Breast epithelium (tissue), 3 donors: Measurements from ENCODE around the gene RELB.

Experiments
- CTCF ChIP-seq, 3 donors: fragments of 450-650 bp; IDR thresholded peaks; one replicate each; pipeline ENCODE4 v1.5.1; 2016 to 2017; ENCODE audit warnings: antibody characterized with exemption in 3 of 3, mild to moderate bottlenecking in 3 of 3, moderate library complexity in 3 of 3
- POLR2A ChIP-seq: fragments of 450-650 bp; IDR thresholded peaks from one replicate; pipeline ENCODE4 v1.6.1; 2016; ENCODE audit warnings: antibody characterized with exemption, mild to moderate bottlenecking, moderate library complexity
- POLR2AphosphoS5 ChIP-seq, 3 donors: sonication (generic); formaldehyde crosslinking; IDR thresholded peaks; one replicate each; pipeline ENCODE4 v1.6.1; 2017; ENCODE audit warnings: antibody characterized with exemption in 3 of 3

DNA sequence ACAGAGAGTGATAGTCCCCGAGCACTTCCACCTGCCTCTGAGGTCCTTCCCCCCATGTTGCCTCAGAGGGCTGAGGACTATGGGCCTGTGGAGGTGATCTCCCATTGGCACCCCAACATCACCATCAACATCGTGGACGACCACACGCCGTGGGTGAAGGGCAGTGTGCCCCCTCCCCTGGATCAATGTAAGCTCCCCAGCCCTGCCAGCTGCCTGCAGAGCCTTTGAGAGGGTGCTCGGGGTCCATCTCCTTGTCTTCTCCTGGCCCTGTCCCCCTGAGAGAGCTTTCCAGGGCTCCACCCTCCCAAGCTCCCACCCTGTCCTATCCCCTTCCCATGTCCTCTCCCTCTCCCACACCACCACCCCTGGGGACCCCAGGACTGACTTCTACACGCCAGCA is 14.9 kb upstream of the RELB start:
- no peak for TF ChIP-seq CTCF (IDR thresholded peaks at IDR 0.05)
- TF ChIP-seq POLR2A: no peak
- no peak for TF ChIP-seq POLR2AphosphoS5 (IDR thresholded peaks at IDR 0.05)
